Measurements from ENCODE around the gene KYAT1. TPM values are rescaled to one million over a fixed set of nuclear protein-coding genes. Genes with fewer than 3 reads are reported as not detected.

KYAT1 gene
- total RNA-seq, 1 experiment from 2014 or later: 5.7 TPM

DNA sequence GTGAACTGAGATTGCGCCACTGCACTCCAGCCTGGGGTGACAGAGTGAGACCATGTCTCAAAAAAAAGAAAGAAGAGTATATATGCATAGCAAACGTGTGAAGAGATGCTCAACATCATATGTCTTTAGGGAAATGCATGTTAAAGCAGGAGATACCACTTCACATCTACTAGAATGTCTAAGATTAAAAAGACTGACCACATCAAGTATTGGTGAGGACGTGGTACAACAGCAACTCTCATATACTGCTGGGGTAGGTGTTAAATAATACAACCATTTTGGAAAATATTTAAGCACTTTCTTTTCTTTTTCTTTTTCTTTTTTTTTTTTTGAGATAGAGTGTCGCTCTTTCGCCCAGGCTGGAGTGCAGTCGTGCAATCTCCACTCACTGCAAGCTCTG is 96.3 kb downstream of the KYAT1 start:
- BruUV-seq (replicated peaks): no TSS peak
- POLR2A ChIA-PET: interaction anchor here (1.1 to 1.7 kb wide), 2 partner anchors 14 to 33 kb away, joined by 3 to 7 read pairs; partner anchors contain the start of gene ZER1
- Mint-ChIP-seq H3K9me3 (ENCODE audit: unreplicated experiment) (peaks cover 7% of the 10 kb centered on the region), H3K4me1 (ENCODE audit: insufficient read depth, unreplicated experiment) (no peaks in the 10 kb centered on the region), H3K4me3 (ENCODE audit: unreplicated experiment) (no peak overlapping the region), H3K27ac (ENCODE audit: low read depth, unreplicated experiment) (no peak overlapping the region), H3K36me3 (ENCODE audit: insufficient read depth, unreplicated experiment) (peaks cover 1% of the 10 kb centered on the region), H3K27me3 (ENCODE audit: insufficient read depth, unreplicated experiment) (no peaks in the 10 kb centered on the region)
- TF ChIP-seq, protein P1, sequence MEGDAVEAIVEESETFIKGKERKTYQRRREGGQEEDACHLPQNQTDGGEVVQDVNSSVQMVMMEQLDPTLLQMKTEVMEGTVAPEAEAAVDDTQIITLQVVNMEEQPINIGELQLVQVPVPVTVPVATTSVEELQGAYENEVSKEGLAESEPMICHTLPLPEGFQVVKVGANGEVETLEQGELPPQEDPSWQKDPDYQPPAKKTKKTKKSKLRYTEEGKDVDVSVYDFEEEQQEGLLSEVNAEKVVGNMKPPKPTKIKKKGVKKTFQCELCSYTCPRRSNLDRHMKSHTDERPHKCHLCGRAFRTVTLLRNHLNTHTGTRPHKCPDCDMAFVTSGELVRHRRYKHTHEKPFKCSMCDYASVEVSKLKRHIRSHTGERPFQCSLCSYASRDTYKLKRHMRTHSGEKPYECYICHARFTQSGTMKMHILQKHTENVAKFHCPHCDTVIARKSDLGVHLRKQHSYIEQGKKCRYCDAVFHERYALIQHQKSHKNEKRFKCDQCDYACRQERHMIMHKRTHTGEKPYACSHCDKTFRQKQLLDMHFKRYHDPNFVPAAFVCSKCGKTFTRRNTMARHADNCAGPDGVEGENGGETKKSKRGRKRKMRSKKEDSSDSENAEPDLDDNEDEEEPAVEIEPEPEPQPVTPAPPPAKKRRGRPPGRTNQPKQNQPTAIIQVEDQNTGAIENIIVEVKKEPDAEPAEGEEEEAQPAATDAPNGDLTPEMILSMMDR (IDR thresholded peaks at IDR 0.05; ENCODE audit: unreplicated experiment): no peak
- intact Hi-C loops (cut with micrococcal nuclease): no loop called here
- CTCF ChIA-PET: interaction anchor here (0.7 kb wide), 1 partner anchor 218 kb away, joined by 3 read pairs; no protein-coding TSS in a partner anchor
- no peak for DNase-seq (ENCODE audit: unreplicated experiment)

Other genes starting within 250 kb of the KYAT1 start
- 31.7 and 43.7 TPM in 2 replicates for gene DYNC2I2, start 225.1 kb downstream of the KYAT1 start, total RNA-seq (2022)
- gene SET, start 192.7 kb downstream of the KYAT1 start, total RNA-seq (2022): 512 and 563 TPM in 2 replicates
- gene PKN3, start 179.4 kb downstream of the KYAT1 start, total RNA-seq (2022): 1.1 TPM in 2 replicates
- 22.1 and 22.9 TPM in 2 replicates for gene ZDHHC12, start 157.8 kb downstream of the KYAT1 start, total RNA-seq (2022)
- gene ZER1, start 110.0 kb downstream of the KYAT1 start, total RNA-seq (2022): 19.5 and 26.6 TPM in 2 replicates
- 10.9 and 13.8 TPM in 2 replicates for gene TBC1D13, start 94.7 kb downstream of the KYAT1 start, total RNA-seq (2022)
- 18.2 and 22.0 TPM in 2 replicates for gene ENDOG, start 63.5 kb downstream of the KYAT1 start, total RNA-seq (2022)
- gene SPOUT1, start 52.2 kb downstream of the KYAT1 start, total RNA-seq (2022): 30.1 and 32.4 TPM in 2 replicates
- gene LRRC8A, start 183 bp upstream of the KYAT1 start, total RNA-seq (2022): 30.9 and 31.6 TPM in 2 replicates
- gene PHYHD1, start 39.0 kb upstream of the KYAT1 start, total RNA-seq (2022): 0.70 and 2.0 TPM in 2 replicates
- 12.0 and 16.9 TPM in 2 replicates for gene DOLK, start 65.7 kb upstream of the KYAT1 start, total RNA-seq (2022)
- 47.3 and 54.9 TPM in 2 replicates for gene NUP188, start 65.7 kb upstream of the KYAT1 start, total RNA-seq (2022)
- 51.7 and 58.3 TPM in 2 replicates for gene SH3GLB2, start 146.4 kb upstream of the KYAT1 start, total RNA-seq (2022)
- gene MIGA2, start 154.7 kb upstream of the KYAT1 start, total RNA-seq (2022): 28.6 and 28.7 TPM in 2 replicates
- gene DOLPP1, start 199.2 kb upstream of the KYAT1 start, total RNA-seq (2022): 16.3 and 18.5 TPM in 2 replicates
- 14.5 and 17.0 TPM in 2 replicates for gene CRAT, start 228.8 kb upstream of the KYAT1 start, total RNA-seq (2022)
- gene PTPA, start 229.5 kb upstream of the KYAT1 start, total RNA-seq (2022): 90.8 and 91.8 TPM in 2 replicates

Data from MCF 10A (cell line).